Esophagus muscularis mucosa (tissue), 4 donors: Measurements from ENCODE around the gene ACE. TPM values are rescaled to one million over a fixed set of nuclear protein-coding genes. Genes with fewer than 3 reads are reported as not detected.

Experiments
- DNase-seq: peaks from one replicate; pipeline ENCODE4 v3.0.0-alpha.2; 2017; ENCODE audit errors: extremely low spot score
- H3K27ac ChIP-seq, 4 donors: fragments of 200-600 bp; sonication (generic); replicated peaks in 1 of 4; 1 replicate in 3 of 4; 2 replicates in 1 of 4; pipeline ENCODE4 v1.5.1; 2016 to 2019; ENCODE audit warnings: mild to moderate bottlenecking in 1 of 4
- H3K27me3 ChIP-seq, 4 donors: fragments of 200-600 bp; sonication (generic); one replicate each; pipeline versions ENCODE4 v1.5.1 to v1.6.0; 2016 to 2019
- H3K36me3 ChIP-seq, 4 donors: fragments of 200-600 bp; sonication (generic); one replicate each; pipeline ENCODE4 v1.5.1; 2016 to 2019
- H3K4me1 ChIP-seq, 4 donors: fragments of 200-600 bp; sonication (generic); one replicate each; pipeline ENCODE4 v1.5.1; 2016 to 2019
- H3K4me3 ChIP-seq, 4 donors: fragments of 200-600 bp; sonication (generic); 1 replicate in 2 of 4; 2 replicates in 2 of 4; pipeline ENCODE4 v1.5.1; 2016 to 2019; ENCODE audit warnings: mild to moderate bottlenecking in 4 of 4, moderate library complexity in 1 of 4
- H3K9me3 ChIP-seq, 4 donors: fragments of 200-600 bp; sonication (generic); 1 replicate in 3 of 4; 2 replicates in 1 of 4; pipeline ENCODE4 v1.5.1; 2016 to 2019
- EP300 ChIP-seq: sonication (generic); formaldehyde crosslinking; IDR thresholded peaks from one replicate; pipeline ENCODE4 v1.6.1; 2017; ENCODE audit warnings: antibody characterized with exemption
- POLR2A ChIP-seq: fragments of 450-650 bp; IDR thresholded peaks from one replicate; pipeline ENCODE4 v1.6.1; 2017; ENCODE audit warnings: antibody characterized with exemption, moderate library complexity, mild to moderate bottlenecking, low read depth
- POLR2AphosphoS5 ChIP-seq, 2 donors: sonication (generic); formaldehyde crosslinking; IDR thresholded peaks; one replicate each; pipeline ENCODE4 v1.6.1; 2017; ENCODE audit warnings: antibody characterized with exemption in 2 of 2
- WGBS: methylation state at CpG from one replicate; pipeline ENCODE4 v1.1.5; 2018; 5-methylcytosine and 5-hydroxymethylcytosine counted together
- intact Hi-C: fragments of 100-400 bp; cut with DNase I; formaldehyde crosslinking; loops from one replicate; pipeline ENCODE4 v1.15.1; 2023
- total RNA-seq, 4 donors: library from RNA; depleted of rRNA; stranded (reverse); fragments of >200 nt; gene quantifications; one replicate each; pipeline versions ENCODE4 v1.1.0 to v1.2.1, GENCODE V29; 2016
- TF ChIP-seq, protein P1 (sequence below), 3 experiments: fragments of 200-600 bp in 2 of 3; fragments of 450-650 bp in 1 of 3; sonication (generic) in 2 of 3; IDR thresholded peaks; one replicate each; pipeline ENCODE4 v1.5.1; 2017 to 2019; ENCODE audit warnings: antibody characterized with exemption in 3 of 3, mild to moderate bottlenecking in 2 of 3, moderate library complexity in 1 of 3

Gene ACE
- total RNA-seq, 4 donors from 2014 or later = 2.5 to 9.6 (median 4.9) TPM

GRCh38 chr17:63494300-63494928, 17.6 kb downstream of the ACE start:
- TF ChIP-seq POLR2A = no peak
- TF ChIP-seq POLR2AphosphoS5 (IDR thresholded peaks at IDR 0.05) = no peak
- TF ChIP-seq, protein P1, sequence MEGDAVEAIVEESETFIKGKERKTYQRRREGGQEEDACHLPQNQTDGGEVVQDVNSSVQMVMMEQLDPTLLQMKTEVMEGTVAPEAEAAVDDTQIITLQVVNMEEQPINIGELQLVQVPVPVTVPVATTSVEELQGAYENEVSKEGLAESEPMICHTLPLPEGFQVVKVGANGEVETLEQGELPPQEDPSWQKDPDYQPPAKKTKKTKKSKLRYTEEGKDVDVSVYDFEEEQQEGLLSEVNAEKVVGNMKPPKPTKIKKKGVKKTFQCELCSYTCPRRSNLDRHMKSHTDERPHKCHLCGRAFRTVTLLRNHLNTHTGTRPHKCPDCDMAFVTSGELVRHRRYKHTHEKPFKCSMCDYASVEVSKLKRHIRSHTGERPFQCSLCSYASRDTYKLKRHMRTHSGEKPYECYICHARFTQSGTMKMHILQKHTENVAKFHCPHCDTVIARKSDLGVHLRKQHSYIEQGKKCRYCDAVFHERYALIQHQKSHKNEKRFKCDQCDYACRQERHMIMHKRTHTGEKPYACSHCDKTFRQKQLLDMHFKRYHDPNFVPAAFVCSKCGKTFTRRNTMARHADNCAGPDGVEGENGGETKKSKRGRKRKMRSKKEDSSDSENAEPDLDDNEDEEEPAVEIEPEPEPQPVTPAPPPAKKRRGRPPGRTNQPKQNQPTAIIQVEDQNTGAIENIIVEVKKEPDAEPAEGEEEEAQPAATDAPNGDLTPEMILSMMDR (IDR thresholded peaks at IDR 0.05) = no peak
- TF ChIP-seq EP300 = no peak
- WGBS = 94% methylated on average over 12 of the region's 12 CpGs
- intact Hi-C loops = no loop called here
- H3K27ac ChIP-seq = no peak overlapping the region
- no peaks in the 10 kb centered on the region for H3K9me3 ChIP-seq
- no peaks in the 10 kb centered on the region for H3K4me1 ChIP-seq
- H3K27me3 ChIP-seq = no peaks in the 10 kb centered on the region
- DNase-seq = no peak
- H3K4me3 ChIP-seq = no peak overlapping the region
- H3K36me3 ChIP-seq = no peaks in the 10 kb centered on the region

- no CpG with 5 or more reads among the region's 6 CpGs for WGBS
- intact Hi-C loops = no loop called here
- Histone ChIP-seq H3K27ac (no peak overlapping the region), H3K9me3 (no peaks in the 10 kb centered on the region), H3K4me1 (no peaks in the 10 kb centered on the region), H3K36me3 (no peaks in the 10 kb centered on the region), H3K4me3 (no peak overlapping the region), H3K27me3 (peaks cover 0 to 3% (median 0%) of the 10 kb centered on the region in 4 donors)
- TF ChIP-seq EP300 (no peak), POLR2AphosphoS5 (IDR thresholded peaks at IDR 0.05) (no peak), POLR2A (no peak)
- TF ChIP-seq, protein P1 (IDR thresholded peaks at IDR 0.05) = no peak
- DNase-seq = no peak
These were observed 18.6 kb downstream of the ACE start for GRCh38 chr17:63495491-63495890.

DNA sequence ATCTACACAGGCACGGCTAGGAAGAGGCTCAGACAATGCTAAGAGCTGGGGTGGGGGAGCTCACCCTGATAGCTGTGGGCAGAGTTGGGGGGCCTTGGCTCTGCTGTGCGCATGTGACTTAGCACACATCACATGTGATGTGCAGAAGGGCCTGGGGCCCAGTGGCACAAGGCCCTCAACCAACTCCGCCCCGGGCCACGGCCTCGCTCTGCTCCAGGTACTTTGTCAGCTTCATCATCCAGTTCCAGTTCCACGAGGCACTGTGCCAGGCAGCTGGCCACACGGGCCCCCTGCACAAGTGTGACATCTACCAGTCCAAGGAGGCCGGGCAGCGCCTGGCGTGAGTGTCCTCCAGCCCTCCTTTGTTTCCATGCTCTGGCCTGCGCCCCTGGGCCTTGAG, 19.3 kb downstream of the ACE start:
- TF ChIP-seq, protein P1 (IDR thresholded peaks at IDR 0.05) = no peak
- TF ChIP-seq POLR2AphosphoS5 (IDR thresholded peaks at IDR 0.05) = no peak
- no peak for TF ChIP-seq POLR2A
- TF ChIP-seq EP300 = no peak
- H3K4me1 ChIP-seq = no peaks in the 10 kb centered on the region
- DNase-seq = no peak
- intact Hi-C loops = no loop called here
- no peak overlapping the region for H3K4me3 ChIP-seq
- WGBS = 89% methylated on average over 11 of the region's 12 CpGs
- no peaks in the 10 kb centered on the region for H3K36me3 ChIP-seq
- H3K9me3 ChIP-seq = no peaks in the 10 kb centered on the region
- no peak overlapping the region for H3K27ac ChIP-seq
- H3K27me3 ChIP-seq = peaks cover 0 to 9% (median 0%) of the 10 kb centered on the region in 4 donors

GRCh38 chr17:63496663-63497400, 20.0 kb downstream of the ACE start:
- intact Hi-C loops = no loop called here
- H3K36me3 ChIP-seq = no peaks in the 10 kb centered on the region
- no peaks in the 10 kb centered on the region for H3K4me1 ChIP-seq
- no peak overlapping the region for H3K4me3 ChIP-seq
- H3K27me3 ChIP-seq = peaks cover 0 to 13% (median 0%) of the 10 kb centered on the region in 4 donors
- no peaks in the 10 kb centered on the region for H3K9me3 ChIP-seq
- WGBS = 80% methylated on average over 2 of the region's 36 CpGs
- DNase-seq = no peak
- no peak for TF ChIP-seq POLR2A
- TF ChIP-seq, protein P1 (IDR thresholded peaks at IDR 0.05) = no peak
- no peak for TF ChIP-seq EP300
- TF ChIP-seq POLR2AphosphoS5 (IDR thresholded peaks at IDR 0.05) = no peak
- H3K27ac ChIP-seq = no peak overlapping the region
